Measurements from ENCODE around the gene C9orf40.
A peak's percentile ranks its signal among the peaks of the same experiment; 100 is the strongest.

C9orf40 gene

GRCh38 chr9:74952201-74953151 is at the start of gene C9orf40:
C9orf40 (minus strand) TSS chr9:74952912; CDS start chr9:74952611, 301 bp downstream.
- DNase-seq = peak; percentile 87

DNA sequence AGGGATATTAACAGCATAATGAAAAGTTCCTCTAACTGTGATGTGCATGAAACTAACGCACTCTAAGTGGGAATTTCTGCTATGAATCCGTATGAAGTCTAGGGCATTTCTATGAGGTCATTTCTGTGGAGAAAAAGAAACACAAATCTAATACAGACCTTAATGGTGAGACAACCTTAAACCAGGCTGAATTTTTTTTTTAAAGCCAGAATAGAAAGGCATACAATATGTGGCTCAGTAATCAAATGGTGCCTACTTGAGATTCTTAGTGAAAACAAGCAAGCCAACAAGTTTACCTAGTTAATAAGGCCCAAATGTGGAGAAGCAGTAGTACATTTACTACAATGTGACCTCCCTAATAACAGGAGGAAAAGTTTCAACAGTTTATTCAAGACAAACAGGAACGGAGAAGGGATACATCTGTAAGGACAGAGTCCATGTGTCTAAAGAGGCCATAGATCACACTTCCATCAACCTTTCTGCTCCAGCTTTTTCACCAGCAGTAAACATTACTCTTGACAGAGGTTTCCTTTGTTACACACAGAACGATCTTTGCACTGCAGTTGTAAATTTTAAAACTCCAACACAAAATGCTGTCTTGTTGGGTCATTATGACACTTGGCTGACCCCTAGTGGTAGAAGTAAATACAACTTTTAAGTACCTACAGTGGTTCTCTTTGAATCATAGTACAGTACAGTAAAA is 49.2 kb upstream of the C9orf40 start:
- peak; percentile 69 for DNase-seq

- DNase-seq = no peak
Measured at GRCh38 chr9:75000835-75001234, 48.1 kb upstream of the C9orf40 start.

GRCh38 chr9:74985041-74985440 is 32.3 kb upstream of the C9orf40 start:
- DNase-seq = no peak

- DNase-seq = no peak
Measured at GRCh38 chr9:74983709-74984108, 31.0 kb upstream of the C9orf40 start.

- no peak for DNase-seq
Measured at GRCh38 chr9:74979844-74980243, 27.1 kb upstream of the C9orf40 start.

- no peak for DNase-seq
Measured at GRCh38 chr9:74977287-74977686, 24.6 kb upstream of the C9orf40 start.

GRCh38 chr9:74975538-74975937 is 22.8 kb upstream of the C9orf40 start:
- DNase-seq = no peak

- DNase-seq = no peak
Measured at GRCh38 chr9:74974558-74974957, 21.8 kb upstream of the C9orf40 start.

DNA sequence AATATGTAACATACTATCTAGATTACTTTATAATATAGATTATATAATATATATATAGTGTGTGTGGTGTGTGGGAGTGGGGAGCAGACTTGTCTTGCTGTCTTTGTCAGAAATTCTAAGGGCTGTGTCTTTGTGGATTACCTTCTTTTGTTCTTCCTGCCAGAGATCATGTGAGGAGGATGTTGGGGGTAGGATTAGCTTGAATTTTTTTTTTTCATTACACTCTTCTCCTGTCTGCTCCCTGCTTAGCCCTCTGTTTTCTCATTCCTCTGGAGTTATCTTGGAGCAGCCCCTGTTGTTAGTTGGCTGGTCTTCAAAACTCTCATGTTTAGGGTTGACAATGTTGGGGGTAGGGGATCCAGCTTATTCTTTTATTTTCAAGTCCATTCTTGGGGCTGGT is 21.0 kb upstream of the C9orf40 start:
- no peak for DNase-seq

DNA sequence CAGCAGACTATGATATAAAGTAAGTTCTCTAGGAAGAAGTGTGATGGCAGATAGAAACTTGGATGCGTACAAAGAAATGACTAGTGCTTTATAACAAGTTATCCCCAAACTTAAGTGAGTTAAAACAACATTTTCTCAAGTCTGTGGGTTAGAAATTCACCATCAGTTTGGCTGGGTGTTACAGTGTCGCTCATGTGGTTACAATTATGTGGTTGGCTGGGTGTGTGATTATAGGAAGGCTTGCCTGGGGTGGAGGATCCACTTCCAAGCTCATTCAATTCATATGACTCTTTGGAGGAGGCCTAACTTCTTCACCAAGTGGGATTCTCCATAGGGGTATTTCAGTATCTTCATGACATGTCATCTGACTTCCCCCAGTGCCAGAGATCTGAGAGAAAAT is 10.3 kb upstream of the C9orf40 start:
- no peak for DNase-seq

DNA sequence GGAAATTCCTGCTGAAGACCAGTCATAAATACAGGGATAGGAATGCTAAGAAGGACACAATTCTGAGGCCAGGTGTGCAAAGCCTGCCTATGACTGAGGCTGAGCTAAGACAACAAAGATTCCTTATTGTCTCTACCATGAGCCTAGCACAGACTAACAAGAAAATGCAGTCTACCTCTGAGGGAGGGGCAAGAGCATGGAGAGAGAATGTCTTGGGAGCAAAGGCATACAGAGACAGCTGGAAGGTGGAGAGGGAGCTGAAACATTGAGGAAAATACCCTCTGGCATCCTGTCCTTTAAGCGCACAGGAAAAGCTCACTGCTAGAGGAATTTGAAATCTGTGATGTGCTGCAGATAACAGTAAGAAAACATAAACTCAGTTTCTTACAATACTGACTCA is 8.8 kb upstream of the C9orf40 start:
- no peak for DNase-seq

GRCh38 chr9:74960561-74960960 is 7.8 kb upstream of the C9orf40 start:
- DNase-seq = no peak

GRCh38 chr9:74958587-74958986 is 5.9 kb upstream of the C9orf40 start:
- no peak for DNase-seq

GRCh38 chr9:74953235-74953751 is 581 bp upstream of the C9orf40 start:
- DNase-seq = no peak

GRCh38 chr9:74951725-74952151 is 974 bp downstream of the C9orf40 start:
- no peak for DNase-seq

GRCh38 chr9:74951107-74951720 is 1.5 kb downstream of the C9orf40 start:
- DNase-seq = no peak

GRCh38 chr9:74949859-74950855 is 2.6 kb downstream of the C9orf40 start:
- no peak for DNase-seq

DNA sequence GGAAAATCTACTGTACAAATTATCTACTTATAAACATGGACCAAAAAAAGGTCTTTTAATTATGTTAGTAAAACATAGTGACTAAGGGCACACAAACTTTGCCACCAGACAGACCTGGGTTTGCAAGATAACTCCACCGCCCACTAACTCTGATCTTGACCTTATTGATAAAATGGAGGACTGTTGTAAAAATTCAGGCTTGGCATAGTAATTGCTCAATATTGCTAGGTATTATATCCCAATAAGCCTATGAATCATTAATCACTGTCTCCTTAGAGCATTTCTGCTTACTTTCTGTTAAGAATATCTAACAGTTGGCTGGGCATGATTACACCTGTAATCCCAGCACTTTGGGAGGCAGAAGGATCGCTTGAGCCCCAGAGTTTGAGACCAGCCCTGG is 3.8 kb downstream of the C9orf40 start:
- DNase-seq = no peak

DNA sequence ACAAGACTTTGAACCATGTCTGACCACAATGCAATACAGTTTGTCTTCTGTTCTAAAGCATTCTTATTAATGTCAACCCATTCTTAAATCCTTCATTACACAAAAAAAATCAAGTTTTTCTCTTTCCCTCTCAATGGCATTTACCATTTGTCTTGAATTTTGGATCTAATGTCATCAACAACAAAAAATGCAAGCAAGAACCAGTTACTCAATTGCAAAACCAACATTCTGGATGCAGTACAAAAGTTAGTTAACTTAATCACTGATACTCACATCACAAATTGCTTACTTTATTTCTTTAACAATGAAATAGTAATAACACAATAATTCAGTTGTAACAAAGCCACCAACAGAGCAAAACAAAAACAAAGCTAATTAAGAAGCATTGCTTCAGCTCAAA is 6.0 kb downstream of the C9orf40 start:
- no peak for DNase-seq

GRCh38 chr9:74942801-74943200 is 9.9 kb downstream of the C9orf40 start:
- no peak for DNase-seq

DNA sequence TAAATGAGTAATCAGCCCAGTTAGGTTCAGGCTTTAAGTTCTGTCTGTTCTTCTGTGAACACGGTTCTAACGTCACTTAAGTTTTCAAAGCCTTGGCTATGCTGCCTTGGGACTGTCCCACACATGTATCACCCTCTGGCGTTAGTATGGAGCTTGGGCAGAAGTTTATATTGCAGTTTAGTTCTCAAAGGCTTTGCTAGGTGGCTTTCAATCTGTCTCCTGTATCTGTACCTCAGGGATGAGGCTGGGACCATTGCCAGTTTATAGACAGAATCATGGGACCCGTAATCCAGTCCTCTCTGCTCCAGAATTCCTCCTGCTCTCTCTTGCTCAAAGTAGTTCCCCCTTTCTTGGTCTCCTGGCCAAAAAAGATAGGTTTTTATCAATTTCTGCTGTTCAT is 12.1 kb downstream of the C9orf40 start:
- DNase-seq = no peak

Measured in NCI-H1436 (cell line).